SK-N-MC (cell line): ENCODE measurements around the gene SLC11A1.

ENCODE experiments used
- EZH2 ChIP-seq: fragments of 200-600 bp; sonication (generic); IDR thresholded peaks from one replicate; pipeline ENCODE4 v1.6.1; 2017; ENCODE audit warnings: antibody characterized with exemption
- POLR2AphosphoS5 ChIP-seq: IDR thresholded peaks from 2 replicates; pipeline ENCODE4 v1.6.1; 2012; ENCODE audit warnings: mild to moderate bottlenecking, low read depth, low read length, borderline replicate concordance

- TF ChIP-seq EZH2 (no peak), POLR2AphosphoS5 (no peak)
Observed at GRCh38 chr2:218389333-218390150, 7.5 kb downstream of the SLC11A1 start.
